MM.1S (cell line): Measurements from ENCODE around the gene XIRP2.

Experiments used
- DNase-seq: peaks from one replicate; pipeline ENCODE4 v3.0.0-alpha.2; 2015
- H2AFZ ChIP-seq: fragments of 300-600 bp; sonication (generic); 2 replicates; pipeline ENCODE4 v1.6.0; 2016; ENCODE audit warnings: antibody characterized with exemption, low read length
- H3F3A ChIP-seq: fragments of 300-600 bp; sonication (generic); 2 replicates; pipeline ENCODE4 v1.6.1; 2016; ENCODE audit warnings: mild to moderate bottlenecking, antibody characterized with exemption, low read length, moderate library complexity, mixed read lengths; ENCODE audit not compliant: insufficient read depth
- H3K27ac ChIP-seq: fragments of 300-600 bp; sonication (generic); 2 replicates; pipeline ENCODE4 v1.5.1; 2016; ENCODE audit warnings: mild to moderate bottlenecking, low read length
- H3K27me3 ChIP-seq: fragments of 300-600 bp; sonication (generic); replicated peaks from 2 replicates; pipeline ENCODE4 v1.6.0; 2016; ENCODE audit warnings: low read length; ENCODE audit not compliant: insufficient read depth
- H3K36me3 ChIP-seq: fragments of 300-600 bp; sonication (generic); replicated peaks from 2 replicates; pipeline ENCODE4 v1.6.1; 2016; ENCODE audit warnings: mild to moderate bottlenecking, low read length, mixed read lengths; ENCODE audit not compliant: insufficient read depth
- H3K4me1 ChIP-seq: fragments of 300-600 bp; sonication (generic); 2 replicates; pipeline ENCODE4 v1.6.1; 2016; ENCODE audit warnings: low read length, mixed read lengths
- H3K4me2 ChIP-seq: fragments of 300-600 bp; sonication (generic); 2 replicates; pipeline ENCODE4 v1.6.0; 2016; ENCODE audit warnings: low read depth, low read length
- H3K4me3 ChIP-seq: fragments of 300-600 bp; sonication (generic); 2 replicates; pipeline ENCODE4 v1.5.1; 2016; ENCODE audit warnings: low read length, mixed read lengths
- H3K79me2 ChIP-seq: fragments of 300-600 bp; sonication (generic); 2 replicates; pipeline ENCODE4 v1.6.1; 2016; ENCODE audit warnings: mixed run types, low read length, mixed read lengths
- H3K9ac ChIP-seq: fragments of 300-600 bp; sonication (generic); 2 replicates; pipeline ENCODE4 v1.6.1; 2016; ENCODE audit warnings: low read length, mixed read lengths
- H3K9me2 ChIP-seq: fragments of 300-600 bp; sonication (generic); replicated peaks from 2 replicates; pipeline ENCODE4 v1.6.1; 2016; ENCODE audit warnings: mild to moderate bottlenecking, low read length, mixed read lengths; ENCODE audit not compliant: insufficient read depth
- H3K9me3 ChIP-seq: fragments of 300-600 bp; sonication (generic); replicated peaks from 2 replicates; pipeline ENCODE4 v1.6.1; 2016; ENCODE audit warnings: mild to moderate bottlenecking, low read length, mixed read lengths; ENCODE audit not compliant: insufficient read depth
- H4K20me1 ChIP-seq: fragments of 300-600 bp; sonication (generic); 2 replicates; pipeline ENCODE4 v1.6.1; 2016; ENCODE audit warnings: mild to moderate bottlenecking, low read length, moderate library complexity, mixed read lengths; ENCODE audit not compliant: insufficient read depth
- EZH2 ChIP-seq: fragments of 300-600 bp; sonication (generic); optimal IDR thresholded peaks from 2 replicates; pipeline ENCODE3; 2017; ENCODE audit warnings: low read depth, mild to moderate bottlenecking, antibody characterized with exemption, low read length, mixed read lengths
- EZH2phosphoT487 ChIP-seq: fragments of 300-600 bp; sonication (generic); IDR thresholded peaks from 2 replicates; pipeline ENCODE4 v1.6.1; 2018; ENCODE audit warnings: antibody characterized with exemption, low read length
- TF ChIP-seq, protein P1 (sequence below): fragments of 300-600 bp; sonication (generic); IDR thresholded peaks from 2 replicates; pipeline ENCODE4 v1.5.1; 2016; ENCODE audit warnings: antibody characterized with exemption, low read length, mixed read lengths

XIRP2 gene

DNA sequence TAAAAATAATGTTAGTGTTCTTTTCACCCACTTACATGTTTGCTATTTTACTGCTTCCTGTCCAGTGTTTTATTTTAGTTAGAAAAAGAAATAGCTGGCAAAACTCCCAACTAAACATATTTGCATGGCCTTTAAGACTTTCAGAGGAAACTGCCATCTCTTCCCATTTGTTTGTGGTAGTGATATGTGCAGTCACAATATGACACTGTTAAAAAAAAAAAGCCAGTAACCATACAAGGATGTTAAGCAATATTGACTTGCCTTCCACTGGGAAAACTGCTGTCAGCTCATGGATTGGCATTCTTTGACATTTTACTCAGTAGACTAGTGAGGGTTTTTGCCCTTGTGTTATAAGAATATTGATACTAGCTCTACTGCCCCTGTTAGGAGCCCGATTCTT, 29.1 kb downstream of the XIRP2 start:
- Histone ChIP-seq H3K9ac (no peak overlapping the region), H3K9me3 (no peaks in the 10 kb centered on the region), H3K27me3 (no peaks in the 10 kb centered on the region), H3K4me3 (no peak overlapping the region), H4K20me1 (no peaks in the 10 kb centered on the region), H3K4me2 (no peak overlapping the region), H3K9me2 (no peaks in the 10 kb centered on the region), H3K36me3 (no peaks in the 10 kb centered on the region), H3K27ac (no peak overlapping the region), H3K4me1 (no peaks in the 10 kb centered on the region), H3K79me2 (no peaks in the 10 kb centered on the region), H2AFZ (no peak overlapping the region), H3F3A (no peaks in the 10 kb centered on the region)
- DNase-seq = no peak
- no peak for TF ChIP-seq EZH2
- TF ChIP-seq, protein P1, sequence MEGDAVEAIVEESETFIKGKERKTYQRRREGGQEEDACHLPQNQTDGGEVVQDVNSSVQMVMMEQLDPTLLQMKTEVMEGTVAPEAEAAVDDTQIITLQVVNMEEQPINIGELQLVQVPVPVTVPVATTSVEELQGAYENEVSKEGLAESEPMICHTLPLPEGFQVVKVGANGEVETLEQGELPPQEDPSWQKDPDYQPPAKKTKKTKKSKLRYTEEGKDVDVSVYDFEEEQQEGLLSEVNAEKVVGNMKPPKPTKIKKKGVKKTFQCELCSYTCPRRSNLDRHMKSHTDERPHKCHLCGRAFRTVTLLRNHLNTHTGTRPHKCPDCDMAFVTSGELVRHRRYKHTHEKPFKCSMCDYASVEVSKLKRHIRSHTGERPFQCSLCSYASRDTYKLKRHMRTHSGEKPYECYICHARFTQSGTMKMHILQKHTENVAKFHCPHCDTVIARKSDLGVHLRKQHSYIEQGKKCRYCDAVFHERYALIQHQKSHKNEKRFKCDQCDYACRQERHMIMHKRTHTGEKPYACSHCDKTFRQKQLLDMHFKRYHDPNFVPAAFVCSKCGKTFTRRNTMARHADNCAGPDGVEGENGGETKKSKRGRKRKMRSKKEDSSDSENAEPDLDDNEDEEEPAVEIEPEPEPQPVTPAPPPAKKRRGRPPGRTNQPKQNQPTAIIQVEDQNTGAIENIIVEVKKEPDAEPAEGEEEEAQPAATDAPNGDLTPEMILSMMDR = no peak
- TF ChIP-seq EZH2phosphoT487 = no peak

DNA sequence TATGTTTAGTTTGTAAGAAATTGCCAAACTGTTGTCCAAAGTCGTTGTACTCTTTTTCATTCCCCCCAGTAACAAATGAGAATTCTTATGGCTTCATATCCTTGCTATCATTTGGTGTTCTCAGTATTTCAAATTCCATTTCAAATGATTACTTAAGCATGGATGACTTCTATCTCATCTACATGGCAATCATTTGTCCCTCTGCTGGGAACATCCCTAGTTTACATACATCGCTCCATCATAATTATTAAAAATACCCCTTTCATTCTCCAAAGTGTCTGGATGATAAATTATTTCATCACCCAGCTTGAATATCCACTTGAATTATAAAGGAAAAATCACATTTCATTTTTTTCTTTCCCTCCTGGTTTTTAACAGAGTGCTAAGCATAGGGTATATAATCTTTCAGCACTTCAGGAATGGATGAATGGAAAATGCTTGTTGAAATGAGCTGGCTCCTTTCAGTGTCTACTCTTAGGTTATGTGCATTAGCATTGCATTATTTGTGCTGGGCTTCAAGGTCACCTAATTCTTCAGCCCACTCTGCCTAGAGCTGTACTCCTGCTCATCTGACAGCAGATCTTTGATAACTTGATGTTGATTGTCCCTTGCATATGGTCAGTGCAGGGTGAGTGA, 33.1 kb downstream of the XIRP2 start:
- Histone ChIP-seq H3K79me2 (no peaks in the 10 kb centered on the region), H4K20me1 (no peaks in the 10 kb centered on the region), H3K27me3 (no peaks in the 10 kb centered on the region), H3K9me2 (no peaks in the 10 kb centered on the region), H3F3A (no peaks in the 10 kb centered on the region), H2AFZ (no peak overlapping the region), H3K4me3 (no peak overlapping the region), H3K4me1 (no peaks in the 10 kb centered on the region), H3K27ac (no peak overlapping the region), H3K36me3 (no peaks in the 10 kb centered on the region), H3K4me2 (no peak overlapping the region), H3K9ac (no peak overlapping the region), H3K9me3 (no peaks in the 10 kb centered on the region)
- no peak for DNase-seq
- TF ChIP-seq EZH2 (no peak), EZH2phosphoT487 (no peak)
- TF ChIP-seq, protein P1 = no peak

DNA sequence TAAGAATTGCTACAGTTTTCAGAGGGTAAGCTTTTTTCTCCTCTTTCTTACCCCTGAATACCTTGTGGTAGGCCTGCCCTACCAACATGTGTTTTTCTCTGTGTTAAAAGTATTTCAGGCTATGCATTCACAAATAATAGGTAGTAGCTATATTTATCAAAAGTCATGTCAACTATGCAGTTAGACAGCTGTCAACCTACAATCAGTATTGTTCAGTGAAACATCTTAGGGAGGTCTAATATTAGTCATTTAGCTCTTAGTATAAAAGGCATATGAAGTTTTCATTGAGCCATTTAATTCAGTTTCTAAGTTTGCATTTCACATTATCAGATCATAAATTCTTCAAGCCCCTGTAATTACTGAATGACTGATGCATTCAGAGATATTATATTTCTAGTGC, 36.7 kb downstream of the XIRP2 start:
- Histone ChIP-seq H3K36me3 (no peaks in the 10 kb centered on the region), H3F3A (no peaks in the 10 kb centered on the region), H3K4me1 (no peaks in the 10 kb centered on the region), H3K27ac (no peak overlapping the region), H3K9me2 (no peaks in the 10 kb centered on the region), H2AFZ (no peak overlapping the region), H3K79me2 (no peaks in the 10 kb centered on the region), H3K4me3 (no peak overlapping the region), H3K27me3 (no peaks in the 10 kb centered on the region), H4K20me1 (no peaks in the 10 kb centered on the region), H3K9ac (no peak overlapping the region), H3K9me3 (no peaks in the 10 kb centered on the region), H3K4me2 (no peak overlapping the region)
- DNase-seq = no peak
- no peak for TF ChIP-seq EZH2

DNA sequence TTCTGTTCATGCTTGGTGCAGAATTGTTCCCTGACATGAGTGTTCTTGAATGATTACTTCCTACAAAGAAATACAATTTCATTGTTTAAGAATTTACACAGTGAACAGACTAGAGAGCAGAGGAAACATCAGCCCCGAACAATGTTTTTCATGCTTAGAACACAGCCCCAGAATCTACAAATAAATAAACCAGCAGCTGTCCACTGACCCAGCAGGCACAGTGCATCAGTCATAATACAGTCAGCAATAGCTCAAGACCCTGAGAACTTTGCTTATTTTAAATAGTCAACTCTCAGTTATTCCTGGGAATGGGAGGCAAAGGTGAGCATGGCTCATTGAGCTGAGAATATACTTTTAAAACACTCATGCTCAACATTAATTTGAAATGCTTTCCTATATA, 38.4 kb downstream of the XIRP2 start:
- H3K27ac ChIP-seq = no peak overlapping the region
- TF ChIP-seq, protein P1 = no peak
- TF ChIP-seq EZH2 (no peak), EZH2phosphoT487 (no peak)
- no peak for DNase-seq

More for the DNA sequence above, 38.4 kb downstream of the XIRP2 start:
- no peaks in the 10 kb centered on the region for H3K9me2 ChIP-seq
- no peaks in the 10 kb centered on the region for H3K27me3 ChIP-seq
- no peak overlapping the region for H3K9ac ChIP-seq
- H3K4me2 ChIP-seq = no peak overlapping the region
- H3K4me1 ChIP-seq = no peaks in the 10 kb centered on the region
- no peaks in the 10 kb centered on the region for H3K36me3 ChIP-seq
- H3K4me3 ChIP-seq = no peak overlapping the region
- H3K79me2 ChIP-seq = no peaks in the 10 kb centered on the region
- no peak overlapping the region for H2AFZ ChIP-seq
- no peaks in the 10 kb centered on the region for H4K20me1 ChIP-seq
- no peaks in the 10 kb centered on the region for H3K9me3 ChIP-seq
- H3F3A ChIP-seq = no peaks in the 10 kb centered on the region
